HS-5 (cell line): ENCODE data around the gene ACAA2.

Experiments used
- DNase-seq: peaks from one replicate; pipeline ENCODE4 v3.0.0-alpha.2; 2012; ENCODE audit warnings: low read depth

The ACAA2 gene

GRCh38 chr18:49739275-49739674, 74.1 kb downstream of the ACAA2 start:
- DNase-seq = no peak

- DNase-seq = no peak
Observed at GRCh38 chr18:49738721-49739120, 74.6 kb downstream of the ACAA2 start.

- no peak for DNase-seq
Observed at GRCh38 chr18:49734836-49735235, 78.5 kb downstream of the ACAA2 start.

- DNase-seq = no peak
Observed at GRCh38 chr18:49733896-49734585, 79.3 kb downstream of the ACAA2 start.

- DNase-seq = no peak
Observed at GRCh38 chr18:49733321-49733720, 80.0 kb downstream of the ACAA2 start.
